Esophagus squamous epithelium (tissue), 5 donors: Measurements from ENCODE around the gene AKAP10. TPM values are rescaled to one million over a fixed set of nuclear protein-coding genes. Genes with fewer than 3 reads are reported as not detected.

Source experiments
- DNase-seq: peaks from one replicate; lab custom pipeline; 2025; lab: John Stamatoyannopoulos, UW
- H3K27ac ChIP-seq, 4 donors: fragments of 200-600 bp; sonication (generic); one replicate each; pipeline ENCODE4 v1.5.1; 2016 to 2019; ENCODE audit warnings: mild to moderate bottlenecking in 1 of 4
- H3K27me3 ChIP-seq, 4 donors: fragments of 200-600 bp; sonication (generic); 1 replicate in 3 of 4; 2 replicates in 1 of 4; pipeline versions ENCODE4 v1.5.1 to v1.6.0; 2017 to 2021; ENCODE audit warnings: antibody characterized with exemption in 1 of 4
- H3K36me3 ChIP-seq, 3 donors: fragments of 200-600 bp; sonication (generic); one replicate each; pipeline ENCODE4 v1.5.1; 2016 to 2019
- H3K4me1 ChIP-seq, 3 donors: fragments of 200-600 bp; sonication (generic); one replicate each; pipeline ENCODE4 v1.5.1; 2017 to 2019
- H3K4me3 ChIP-seq, 4 donors: fragments of 200-600 bp; sonication (generic); 1 replicate in 3 of 4; 2 replicates in 1 of 4; pipeline ENCODE4 v1.5.1; 2016 to 2019; ENCODE audit warnings: mild to moderate bottlenecking in 2 of 4, moderate library complexity in 1 of 4
- H3K9me3 ChIP-seq, 3 donors: fragments of 200-600 bp; sonication (generic); one replicate each; pipeline ENCODE4 v1.5.1; 2016 to 2019
- CTCF ChIP-seq, 6 experiments: fragments of 450-650 bp in 4 of 6; fragments of 200-600 bp in 2 of 6; sonication (generic) in 2 of 6; IDR thresholded peaks; one replicate each; pipeline ENCODE4 v1.5.1; 2016 to 2019; ENCODE audit warnings: antibody characterized with exemption in 6 of 6, mild to moderate bottlenecking in 4 of 6, moderate library complexity in 4 of 6
- POLR2A ChIP-seq, 4 donors: fragments of 450-650 bp; IDR thresholded peaks; one replicate each; pipeline ENCODE4 v1.6.1; 2017; ENCODE audit warnings: antibody characterized with exemption in 4 of 4, mild to moderate bottlenecking in 4 of 4, moderate library complexity in 3 of 4
- WGBS, 2 donors: methylation state at CpG; one replicate each; pipeline ENCODE4 v1.1.5; 2018; 5-methylcytosine and 5-hydroxymethylcytosine counted together
- intact Hi-C: fragments of 100-400 bp; cut with DNase I; formaldehyde crosslinking; loops from one replicate; pipeline ENCODE4 v1.15.0; 2022
- total RNA-seq, 4 donors: library from RNA; depleted of rRNA; stranded (reverse); fragments of >200 nt; gene quantifications; one replicate each; pipeline ENCODE4 v1.1.0, GENCODE V29; 2016
- donor health status: DM: yes; HTN: yes; CAD: no.

Gene AKAP10
- total RNA-seq, 4 donors from 2014 or later: 8.2 to 24.6 (median 16.4) TPM

GRCh38 chr17:19880393-19880792 lies 97.2 kb downstream of the AKAP10 start:
- no peak for TF ChIP-seq CTCF (IDR thresholded peaks at IDR 0.05)
- TF ChIP-seq POLR2A (IDR thresholded peaks at IDR 0.05): no peak
- H3K36me3 ChIP-seq: no peaks in the 10 kb centered on the region
- H3K27me3 ChIP-seq: peaks cover 0 to 11% (median 0%) of the 10 kb centered on the region in 4 donors
- 80 to 83% methylated on average over 4 of the region's 4 CpGs for WGBS, 2 donors
- H3K9me3 ChIP-seq: no peaks in the 10 kb centered on the region
- no peaks in the 10 kb centered on the region for H3K4me1 ChIP-seq
- H3K4me3 ChIP-seq: no peak overlapping the region
- intact Hi-C loops: no loop called here
- no peak for DNase-seq
- H3K27ac ChIP-seq: no peak overlapping the region

GRCh38 chr17:19877364-19877945 lies 100.2 kb downstream of the AKAP10 start:
- no peak for DNase-seq
- 44 to 49% methylated on average over 6 of the region's 6 CpGs for WGBS, 2 donors
- Histone ChIP-seq H3K9me3 (no peaks in the 10 kb centered on the region), H3K27ac (no peak overlapping the region), H3K36me3 (no peaks in the 10 kb centered on the region), H3K27me3 (peaks cover 0 to 11% (median 0%) of the 10 kb centered on the region in 4 donors), H3K4me1 (no peaks in the 10 kb centered on the region), H3K4me3 (no peak overlapping the region)
- intact Hi-C loops: no loop called here
- TF ChIP-seq CTCF (IDR thresholded peaks at IDR 0.05): no peak

GRCh38 chr17:19876529-19877161 lies 101.0 kb downstream of the AKAP10 start:
- TF ChIP-seq CTCF (IDR thresholded peaks at IDR 0.05) (no peak), POLR2A (IDR thresholded peaks at IDR 0.05) (no peak)
- Histone ChIP-seq H3K36me3 (no peaks in the 10 kb centered on the region), H3K27me3 (peaks cover 0 to 11% (median 0%) of the 10 kb centered on the region in 4 donors), H3K4me3 (no peak overlapping the region), H3K4me1 (no peaks in the 10 kb centered on the region), H3K27ac (no peak overlapping the region), H3K9me3 (no peaks in the 10 kb centered on the region)
- WGBS, 2 donors: 53 to 66% methylated on average over 5 to 11 of the region's 13 CpGs
- DNase-seq: no peak
- intact Hi-C loops: no loop called here

DNA sequence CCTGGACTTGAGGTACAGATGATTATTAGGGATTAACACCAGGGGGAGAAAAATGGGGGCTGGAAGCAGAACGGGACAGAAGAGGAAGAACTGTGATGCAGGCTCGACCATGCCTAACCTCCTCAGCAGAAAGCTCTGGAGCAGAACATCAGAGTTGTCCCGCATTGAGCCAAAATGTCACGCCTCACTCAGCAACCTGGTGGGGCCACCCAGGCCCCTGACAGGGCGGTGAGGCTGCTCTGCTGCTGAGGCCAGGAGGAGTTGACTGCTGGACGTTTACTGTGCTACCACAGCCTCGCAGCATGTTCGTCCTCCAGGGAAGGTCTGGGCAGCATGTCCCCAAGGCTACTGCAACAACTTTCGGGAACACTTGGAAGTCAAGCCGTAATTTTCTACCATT lies 103.4 kb downstream of the AKAP10 start:
- TF ChIP-seq CTCF (IDR thresholded peaks at IDR 0.05) (no peak), POLR2A (IDR thresholded peaks at IDR 0.05) (no peak)
- no peak for DNase-seq
- no peaks in the 10 kb centered on the region for H3K36me3 ChIP-seq
- H3K27me3 ChIP-seq: peaks cover 0 to 2% (median 0%) of the 10 kb centered on the region in 4 donors
- 79 to 80% methylated on average over 7 to 10 of the region's 10 CpGs for WGBS, 2 donors
- H3K4me1 ChIP-seq: no peaks in the 10 kb centered on the region
- H3K9me3 ChIP-seq: no peaks in the 10 kb centered on the region
- intact Hi-C loops: no loop called here
- H3K27ac ChIP-seq: no peak overlapping the region
- no peak overlapping the region for H3K4me3 ChIP-seq

DNA sequence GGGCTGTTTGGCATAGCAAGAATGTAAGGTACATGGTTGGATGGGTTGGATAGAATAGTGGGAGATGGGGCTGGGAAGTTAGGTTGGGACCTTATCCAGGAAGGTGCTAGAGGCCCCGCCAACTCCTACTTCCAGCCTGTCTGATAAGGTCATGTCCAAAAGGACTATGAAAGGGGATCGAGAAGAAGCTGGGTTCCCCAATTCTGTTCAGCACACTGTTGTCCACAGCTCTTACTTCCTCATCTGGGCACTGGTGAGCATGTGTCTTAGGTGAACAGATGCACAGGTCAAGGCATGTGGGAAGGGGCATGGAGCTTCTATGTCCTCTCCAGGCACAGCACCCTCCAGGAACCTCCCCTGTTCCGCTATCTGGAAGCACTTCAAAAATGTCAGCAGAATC lies 104.3 kb downstream of the AKAP10 start:
- no peaks in the 10 kb centered on the region for H3K9me3 ChIP-seq
- WGBS, 2 donors: 81 to 86% methylated on average over 3 of the region's 3 CpGs
- peaks cover 0 to under 1% (median 0%) of the 10 kb centered on the region in 3 donors for H3K4me1 ChIP-seq
- TF ChIP-seq POLR2A (IDR thresholded peaks at IDR 0.05) (no peak), CTCF (IDR thresholded peaks at IDR 0.05) (no peak)
- no peak overlapping the region for H3K27ac ChIP-seq
- no peak overlapping the region for H3K4me3 ChIP-seq
- no peaks in the 10 kb centered on the region for H3K27me3 ChIP-seq
- H3K36me3 ChIP-seq: no peaks in the 10 kb centered on the region
- intact Hi-C loops: no loop called here
- no peak for DNase-seq
